HG03442 (cell line): ENCODE results near the gene TRIM36.

Experiments used
- ATAC-seq: cut with Tn5 transposase; IDR thresholded peaks from one replicate; pipeline ENCODE4 v1.9.1; 2021; ENCODE audit warnings: mild to moderate bottlenecking, moderate library complexity; ENCODE audit not compliant: unreplicated experiment

Gene TRIM36

DNA sequence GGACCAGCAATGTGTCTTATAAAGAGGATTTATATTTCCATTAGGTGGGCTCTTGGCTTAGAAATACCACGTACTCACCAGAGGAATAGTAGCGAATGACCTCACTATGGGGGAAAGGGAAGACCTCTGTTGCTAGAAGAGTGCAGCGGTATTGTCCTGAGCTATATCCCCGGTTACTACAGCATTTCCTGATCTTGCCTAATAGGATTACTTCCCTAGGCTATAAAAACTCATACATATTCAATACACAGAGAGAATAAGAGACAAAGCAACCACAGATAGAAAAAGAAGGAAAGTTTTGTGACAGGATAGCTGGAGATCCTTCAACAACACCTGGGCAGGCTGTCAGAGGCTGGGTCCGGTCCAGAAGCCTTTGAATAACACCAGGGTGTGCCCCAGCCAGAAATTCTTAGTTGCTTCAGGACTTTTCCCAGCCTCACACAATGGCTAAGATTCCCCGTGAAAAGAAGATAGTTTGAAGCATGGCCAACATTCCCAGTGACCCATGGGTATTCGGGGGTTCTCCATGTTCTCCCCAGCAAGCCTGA is 85.4 kb downstream of the TRIM36 start:
- no peak for ATAC-seq

DNA sequence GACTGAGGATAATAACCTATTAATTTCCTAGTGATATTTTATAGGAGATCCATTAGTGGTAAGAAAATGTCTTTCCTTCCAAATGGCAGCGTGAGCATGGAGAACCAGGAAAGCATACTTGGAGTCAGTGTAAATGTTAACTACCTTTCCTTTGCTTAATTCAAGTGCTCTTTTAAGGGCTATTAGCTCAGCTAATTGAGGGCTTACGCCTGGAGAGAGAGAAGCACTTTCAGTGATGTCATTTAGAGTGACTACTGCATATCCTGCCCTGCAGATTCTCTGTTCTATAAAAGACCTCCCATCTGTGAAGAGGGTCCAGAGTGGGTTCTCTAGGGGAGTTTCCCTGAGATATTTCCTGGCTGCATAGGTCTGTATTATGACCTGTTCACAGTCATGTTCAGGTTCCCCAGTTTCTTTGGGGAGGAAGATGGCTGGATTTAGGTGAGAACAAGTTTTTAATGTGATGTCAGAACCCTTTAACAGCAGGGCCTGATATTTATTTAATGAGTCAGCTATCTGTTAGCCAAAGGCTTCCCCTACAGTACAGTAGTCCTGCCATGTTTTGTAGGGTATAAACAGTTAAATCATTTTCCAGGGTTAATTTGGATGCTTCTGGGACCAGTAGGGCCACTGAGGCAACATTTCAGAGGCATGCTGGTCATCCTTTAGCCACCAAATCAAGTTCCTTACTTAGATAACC is 89.6 kb downstream of the TRIM36 start:
- ATAC-seq, result no peak
